ENCODE measurements around the gene PITX1.

Gene PITX1

GRCh38 chr5:135061001-135061400 lies 27.0 kb upstream of the PITX1 start:
- no peak for DNase-seq

GRCh38 chr5:135060021-135060420 lies 26.0 kb upstream of the PITX1 start:
- no peak for DNase-seq

GRCh38 chr5:135059000-135059923 lies 25.2 kb upstream of the PITX1 start:
- no peak for DNase-seq

- no peak for DNase-seq
These were observed 24.3 kb upstream of the PITX1 start for GRCh38 chr5:135058331-135058732.

GRCh38 chr5:135057233-135057632 lies 23.2 kb upstream of the PITX1 start:
- no peak for DNase-seq

GRCh38 chr5:135056316-135057030 lies 22.4 kb upstream of the PITX1 start:
- no peak for DNase-seq

- DNase-seq = no peak
These were observed 21.4 kb upstream of the PITX1 start for GRCh38 chr5:135055396-135055795.

- DNase-seq = no peak
These were observed 20.5 kb upstream of the PITX1 start for GRCh38 chr5:135054546-135054945.

GRCh38 chr5:135053989-135054388 lies 20.0 kb upstream of the PITX1 start:
- DNase-seq = no peak

- no peak for DNase-seq
These were observed 19.2 kb upstream of the PITX1 start for GRCh38 chr5:135053278-135053677.

GRCh38 chr5:135052511-135053145 lies 18.6 kb upstream of the PITX1 start:
- no peak for DNase-seq

GRCh38 chr5:135051872-135052271 lies 17.8 kb upstream of the PITX1 start:
- DNase-seq = no peak

- DNase-seq = no peak
These were observed 17.4 kb upstream of the PITX1 start for GRCh38 chr5:135051399-135051798.

- DNase-seq = no peak
These were observed 16.3 kb upstream of the PITX1 start for GRCh38 chr5:135050244-135050767.

GRCh38 chr5:135048930-135049329 lies 14.9 kb upstream of the PITX1 start:
- no peak for DNase-seq

GRCh38 chr5:135048286-135048685 lies 14.3 kb upstream of the PITX1 start:
- no peak for DNase-seq

- DNase-seq = no peak
These were observed 13.3 kb upstream of the PITX1 start for GRCh38 chr5:135047347-135047695.

GRCh38 chr5:135046661-135047346 lies 12.8 kb upstream of the PITX1 start:
- no peak for DNase-seq

- no peak for DNase-seq
These were observed 11.5 kb upstream of the PITX1 start for GRCh38 chr5:135045488-135045887.

- no peak for DNase-seq
These were observed 8.6 kb upstream of the PITX1 start for GRCh38 chr5:135042595-135042994.

GRCh38 chr5:135041726-135042125 lies 7.7 kb upstream of the PITX1 start:
- DNase-seq = no peak

- no peak for DNase-seq
These were observed 7.1 kb upstream of the PITX1 start for GRCh38 chr5:135041145-135041587.

All from CD4-positive, alpha-beta T cell treated with Interleukin-17A for 1 hour (primary cell).